Measurements from ENCODE around the gene ANKRD60.

- TF ChIP-seq CTCF (conservative IDR thresholded peaks at IDR 0.05) (no peak), ZFX (IDR thresholded peaks at IDR 0.05) (no peak)
Observed at GRCh38 chr20:58268936-58269619, 40.6 kb upstream of the ANKRD60 start.

All from C4-2B (cell line).